OCI-LY3 (cell line): ENCODE data around the gene OPCML.

Experiments
- CTCF ChIP-seq: fragments of 200-600, 300-600 bp; sonication (generic); IDR thresholded peaks from 2 replicates; pipeline ENCODE4 v1.5.1; 2014; ENCODE audit warnings: antibody characterized with exemption, low read length, low read depth
- EZH2phosphoT487 ChIP-seq: fragments of 200-600 bp; shearing (Covaris generic); IDR thresholded peaks from 2 replicates; pipeline ENCODE4 v1.6.1; 2018; ENCODE audit warnings: antibody characterized with exemption, mixed run types, low read depth

- no peak for TF ChIP-seq CTCF
- no peak for TF ChIP-seq EZH2phosphoT487
These were observed 847.1 kb downstream of the OPCML start for GRCh38 chr11:132685174-132685611.
